Omental fat pad (tissue), 4 donors: ENCODE measurements around the gene TRAPPC2L. TPM values are rescaled to one million over a fixed set of nuclear protein-coding genes. Genes with fewer than 3 reads are reported as not detected.

ENCODE experiments used
- ATAC-seq: fragments of 150-250 bp; one replicate; pipeline ENCODE4 v1.9.1; 2016; ENCODE audit warnings: mild to moderate bottlenecking, moderate library complexity; ENCODE audit not compliant: low FRiP score
- DNase-seq: peaks from one replicate; pipeline ENCODE4 v3.0.0-alpha.2; 2019; ENCODE audit warnings: low spot score
- CTCF ChIP-seq, 3 donors: fragments of 450-650 bp; IDR thresholded peaks; one replicate each; pipeline ENCODE4 v1.5.1; 2016 to 2017; ENCODE audit warnings: antibody characterized with exemption in 3 of 3, mild to moderate bottlenecking in 3 of 3, moderate library complexity in 2 of 3
- total RNA-seq, 4 donors: library from RNA; depleted of rRNA; stranded (reverse); fragments of >200 nt; gene quantifications; one replicate each; pipeline ENCODE4 v1.1.0, GENCODE V29; 2016

The TRAPPC2L gene
- total RNA-seq, 4 donors from 2014 or later: 25.3 to 49.4 (median 39.7) TPM

GRCh38 chr16:88814144-88814502 lies 42.8 kb upstream of the TRAPPC2L start:
- ATAC-seq: no peak
- DNase-seq: no peak
- TF ChIP-seq CTCF (IDR thresholded peaks at IDR 0.05): no peak

GRCh38 chr16:88815227-88815626 lies 41.7 kb upstream of the TRAPPC2L start:
- DNase-seq: no peak
- ATAC-seq: no peak
- TF ChIP-seq CTCF (IDR thresholded peaks at IDR 0.05): no peak

- no peak for TF ChIP-seq CTCF (IDR thresholded peaks at IDR 0.05)
- DNase-seq (no peak), ATAC-seq (no peak)
Observed at GRCh38 chr16:88815901-88816589, 40.9 kb upstream of the TRAPPC2L start.

GRCh38 chr16:88816736-88817535 lies 40.0 kb upstream of the TRAPPC2L start:
- TF ChIP-seq CTCF (IDR thresholded peaks at IDR 0.05): no peak
- DNase-seq: no peak
- no peak for ATAC-seq

GRCh38 chr16:88817785-88818574 lies 38.9 kb upstream of the TRAPPC2L start:
- TF ChIP-seq CTCF (IDR thresholded peaks at IDR 0.05): no peak
- ATAC-seq: no peak

GRCh38 chr16:88818575-88818874 lies 38.4 kb upstream of the TRAPPC2L start:
- DNase-seq (no peak), ATAC-seq (no peak)
- no peak for TF ChIP-seq CTCF (IDR thresholded peaks at IDR 0.05)

More at GRCh38 chr16:88817785-88818574, 38.9 kb upstream of the TRAPPC2L start:
- DNase-seq: no peak
